Omental fat pad (tissue), 4 donors: ENCODE data around the gene RER1. TPM values are rescaled to one million over a fixed set of nuclear protein-coding genes. Genes with fewer than 3 reads are reported as not detected.

ENCODE experiments used
- ATAC-seq: fragments of 150-250 bp; one replicate; pipeline ENCODE4 v1.9.1; 2016; ENCODE audit warnings: mild to moderate bottlenecking, moderate library complexity; ENCODE audit not compliant: low FRiP score
- DNase-seq: peaks from one replicate; pipeline ENCODE4 v3.0.0-alpha.2; 2019; ENCODE audit warnings: low spot score
- CTCF ChIP-seq, 3 donors: fragments of 450-650 bp; IDR thresholded peaks; one replicate each; pipeline ENCODE4 v1.5.1; 2016 to 2017; ENCODE audit warnings: antibody characterized with exemption in 3 of 3, mild to moderate bottlenecking in 3 of 3, moderate library complexity in 2 of 3
- total RNA-seq, 4 donors: library from RNA; depleted of rRNA; stranded (reverse); fragments of >200 nt; gene quantifications; one replicate each; pipeline ENCODE4 v1.1.0, GENCODE V29; 2016

Gene RER1
- total RNA-seq, 4 donors from 2014 or later, result 59.4 to 91.7 (median 72.7) TPM

- ATAC-seq (no peak), DNase-seq (no peak)
- no peak for TF ChIP-seq CTCF (IDR thresholded peaks at IDR 0.05)
Observed at GRCh38 chr1:2382621-2383361, 8.8 kb upstream of the RER1 start.

DNA sequence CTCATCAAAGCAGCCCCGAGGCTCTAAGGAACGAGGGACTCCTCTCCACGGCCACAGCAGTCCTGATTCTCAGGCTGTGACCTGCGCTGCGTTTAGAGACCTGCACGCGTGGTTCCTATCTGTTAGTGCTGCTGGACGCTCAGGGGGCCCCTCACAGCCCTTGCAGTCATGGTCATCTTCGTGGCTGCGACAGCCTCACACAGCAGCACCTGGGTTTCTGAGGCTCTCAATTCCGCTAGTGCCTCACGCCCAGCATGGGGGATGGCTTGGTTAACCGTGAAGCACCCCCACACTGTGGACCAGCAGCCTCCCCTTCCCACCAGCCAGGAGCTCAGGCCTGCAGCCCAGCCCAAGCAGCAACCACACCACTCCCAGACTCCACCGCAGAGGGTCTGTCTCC lies 8.1 kb upstream of the RER1 start:
- ATAC-seq (no peak), DNase-seq (no peak)
- no peak for TF ChIP-seq CTCF (IDR thresholded peaks at IDR 0.05)

GRCh38 chr1:2384130-2384860 lies 7.3 kb upstream of the RER1 start:
- DNase-seq (no peak), ATAC-seq (no peak)
- TF ChIP-seq CTCF (IDR thresholded peaks at IDR 0.05), result no peak

- TF ChIP-seq CTCF (IDR thresholded peaks at IDR 0.05), result no peak
- no peak for DNase-seq
- no peak for ATAC-seq
Observed at GRCh38 chr1:2384941-2385481, 6.6 kb upstream of the RER1 start.

DNA sequence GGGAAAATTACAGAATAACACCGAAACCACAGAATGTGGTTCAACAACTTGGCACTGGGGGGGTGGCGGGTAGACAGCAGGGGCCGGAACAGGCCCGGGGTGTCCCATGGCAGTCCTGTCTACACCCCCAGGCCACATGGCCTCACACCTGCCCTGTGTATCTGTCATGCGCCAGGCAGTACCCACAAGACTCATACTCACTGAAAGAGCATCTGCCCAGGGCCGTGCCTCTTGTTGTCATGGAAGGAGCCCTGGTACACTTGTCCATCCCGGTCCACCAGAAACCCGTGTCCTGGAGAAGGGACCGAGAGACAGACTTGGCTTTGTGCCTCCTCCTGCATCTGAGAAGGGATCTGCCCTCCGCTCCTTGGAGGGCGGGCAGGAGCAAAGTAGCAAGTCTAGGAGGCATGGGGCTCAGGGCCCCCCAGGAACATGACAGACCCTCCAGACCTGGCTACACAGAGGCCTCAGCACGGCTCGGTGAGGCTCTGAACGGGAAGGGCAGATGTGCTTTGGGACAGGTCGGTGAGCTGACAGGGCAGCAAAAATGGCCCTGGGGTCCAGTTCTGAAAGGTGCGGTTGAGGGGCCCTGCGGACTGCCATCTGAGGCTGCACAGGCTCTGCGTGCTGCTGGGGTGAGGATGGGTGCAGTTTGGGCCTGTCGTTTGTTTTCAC lies 5.9 kb upstream of the RER1 start:
- DNase-seq, result no peak
- TF ChIP-seq CTCF (IDR thresholded peaks at IDR 0.05), result no peak
- no peak for ATAC-seq

DNA sequence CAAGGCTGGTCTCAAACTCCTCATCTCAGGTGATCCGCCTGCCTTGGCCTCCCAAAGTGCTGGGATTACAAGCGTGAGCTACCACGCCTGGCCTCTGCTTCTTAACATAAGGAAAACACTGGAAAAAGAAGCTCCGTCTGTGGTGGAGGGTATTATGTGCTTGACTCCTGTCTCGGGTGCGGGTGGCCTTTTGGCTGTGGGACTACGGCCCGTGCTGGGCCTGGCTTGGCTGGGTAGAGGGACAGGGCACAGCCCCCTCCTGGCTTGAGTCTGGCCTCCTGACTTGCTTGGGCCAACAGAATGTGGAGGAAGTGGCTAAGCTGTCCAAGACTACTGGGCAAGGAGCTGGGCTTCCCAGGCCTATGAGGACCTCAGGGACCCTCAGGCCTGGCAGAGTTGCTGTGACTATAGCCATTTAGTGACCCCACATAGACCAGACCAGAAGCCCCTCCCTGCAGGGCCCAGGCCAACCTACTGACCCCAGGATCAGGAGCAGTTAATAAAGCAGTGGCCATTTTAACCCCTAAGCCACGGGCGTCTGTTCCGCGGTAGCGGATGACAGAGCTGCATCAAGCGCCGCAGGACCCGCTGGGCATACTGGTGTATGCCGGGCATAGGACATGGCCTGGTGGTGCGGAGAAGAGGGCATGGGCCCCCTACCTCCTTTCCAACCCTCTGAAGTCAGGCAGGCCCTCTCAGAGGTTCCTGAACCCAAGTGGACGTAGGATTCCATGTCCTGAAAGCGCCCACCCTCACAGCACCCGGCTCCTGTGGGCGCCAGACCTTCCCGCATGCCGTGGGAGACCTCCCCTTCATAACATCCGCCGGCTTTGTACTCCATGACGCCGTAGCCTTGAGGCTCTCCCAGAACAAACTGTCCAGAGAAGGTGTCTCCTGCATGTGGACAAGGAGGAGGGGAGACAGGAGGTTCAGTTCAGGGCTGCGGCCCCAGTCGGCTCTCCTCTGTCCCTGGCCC lies 4.7 kb upstream of the RER1 start:
- DNase-seq (no peak), ATAC-seq (no peak)
- TF ChIP-seq CTCF (IDR thresholded peaks at IDR 0.05), result no peak
